GM19193 (cell line): ENCODE data around the gene ZMYND19.
A peak's percentile ranks its signal among the peaks of the same experiment; 100 is the strongest.

ENCODE experiments used
- POLR2A ChIP-seq: IDR thresholded peaks from 4 replicates; pipeline ENCODE4 v1.6.1; 2011; ENCODE audit not compliant: insufficient read depth, insufficient read length; ENCODE audit errors: extremely low read depth

ZMYND19 gene

GRCh38 chr9:137556069-137556838 lies 34.1 kb downstream of the ZMYND19 start:
- no peak for TF ChIP-seq POLR2A

GRCh38 chr9:137555179-137555578 lies 35.1 kb downstream of the ZMYND19 start:
- TF ChIP-seq POLR2A, result no peak

GRCh38 chr9:137554349-137554748 lies 36.0 kb downstream of the ZMYND19 start:
- TF ChIP-seq POLR2A, result no peak

- TF ChIP-seq POLR2A, result no peak
These were observed 38.1 kb downstream of the ZMYND19 start for GRCh38 chr9:137552022-137552768.

- TF ChIP-seq POLR2A, result peak; percentile 88
These were observed 38.9 kb downstream of the ZMYND19 start, which contains the start of gene MRPL41 for GRCh38 chr9:137551264-137552021. Gene MRPL41, plus strand, starts transcription at chr9:137551879. Its CDS starts 203 bp downstream, at chr9:137552082.

- no peak for TF ChIP-seq POLR2A
These were observed 40.1 kb downstream of the ZMYND19 start, which contains the start of gene PNPLA7 for GRCh38 chr9:137550231-137550621. Gene PNPLA7, minus strand, starts transcription at chr9:137550402. Its CDS starts 205 bp downstream, at chr9:137550197.

- no peak for TF ChIP-seq POLR2A
These were observed 42.4 kb downstream of the ZMYND19 start for GRCh38 chr9:137547687-137548543.

GRCh38 chr9:137545123-137545522 lies 45.2 kb downstream of the ZMYND19 start:
- no peak for TF ChIP-seq POLR2A

- TF ChIP-seq POLR2A, result no peak
These were observed 46.0 kb downstream of the ZMYND19 start for GRCh38 chr9:137544176-137544760.

GRCh38 chr9:137543237-137543963 lies 46.9 kb downstream of the ZMYND19 start:
- TF ChIP-seq POLR2A, result no peak

GRCh38 chr9:137542486-137542885 lies 47.8 kb downstream of the ZMYND19 start:
- TF ChIP-seq POLR2A, result no peak

GRCh38 chr9:137540536-137540935 lies 49.8 kb downstream of the ZMYND19 start:
- TF ChIP-seq POLR2A, result no peak

GRCh38 chr9:137538058-137538457 lies 52.3 kb downstream of the ZMYND19 start:
- TF ChIP-seq POLR2A, result no peak

GRCh38 chr9:137535120-137535428 lies 55.2 kb downstream of the ZMYND19 start:
- no peak for TF ChIP-seq POLR2A
